Stomach (tissue), 4 donors: ENCODE measurements around the gene CHCHD5.

ENCODE experiments used
- EP300 ChIP-seq: sonication (generic); formaldehyde crosslinking; IDR thresholded peaks from one replicate; pipeline ENCODE4 v1.6.1; 2017; ENCODE audit warnings: antibody characterized with exemption
- POLR2A ChIP-seq, 4 donors: fragments of 450-650 bp; IDR thresholded peaks; one replicate each; pipeline ENCODE4 v1.6.1; 2016; ENCODE audit warnings: antibody characterized with exemption in 4 of 4, control low read depth in 2 of 4, mild to moderate bottlenecking in 1 of 4, moderate library complexity in 1 of 4
- TF ChIP-seq, protein P1 (sequence below), 7 experiments: fragments of 450-650 bp in 4 of 7; fragments of 200-600 bp in 3 of 7; sonication (generic) in 3 of 7; IDR thresholded peaks; one replicate each; pipeline ENCODE4 v1.5.1; 2016 to 2019; ENCODE audit warnings: antibody characterized with exemption in 7 of 7, control low read depth in 2 of 7, mild to moderate bottlenecking in 1 of 7

GRCh38 chr2:112597537-112598322 lies 13.3 kb downstream of the CHCHD5 start:
- TF ChIP-seq, protein P1, sequence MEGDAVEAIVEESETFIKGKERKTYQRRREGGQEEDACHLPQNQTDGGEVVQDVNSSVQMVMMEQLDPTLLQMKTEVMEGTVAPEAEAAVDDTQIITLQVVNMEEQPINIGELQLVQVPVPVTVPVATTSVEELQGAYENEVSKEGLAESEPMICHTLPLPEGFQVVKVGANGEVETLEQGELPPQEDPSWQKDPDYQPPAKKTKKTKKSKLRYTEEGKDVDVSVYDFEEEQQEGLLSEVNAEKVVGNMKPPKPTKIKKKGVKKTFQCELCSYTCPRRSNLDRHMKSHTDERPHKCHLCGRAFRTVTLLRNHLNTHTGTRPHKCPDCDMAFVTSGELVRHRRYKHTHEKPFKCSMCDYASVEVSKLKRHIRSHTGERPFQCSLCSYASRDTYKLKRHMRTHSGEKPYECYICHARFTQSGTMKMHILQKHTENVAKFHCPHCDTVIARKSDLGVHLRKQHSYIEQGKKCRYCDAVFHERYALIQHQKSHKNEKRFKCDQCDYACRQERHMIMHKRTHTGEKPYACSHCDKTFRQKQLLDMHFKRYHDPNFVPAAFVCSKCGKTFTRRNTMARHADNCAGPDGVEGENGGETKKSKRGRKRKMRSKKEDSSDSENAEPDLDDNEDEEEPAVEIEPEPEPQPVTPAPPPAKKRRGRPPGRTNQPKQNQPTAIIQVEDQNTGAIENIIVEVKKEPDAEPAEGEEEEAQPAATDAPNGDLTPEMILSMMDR (IDR thresholded peaks at IDR 0.05) = no peak
- TF ChIP-seq EP300 (no peak), POLR2A (IDR thresholded peaks at IDR 0.05) (no peak)
